ENCODE results near the gene OSBPL6. TPM values are rescaled to one million over a fixed set of nuclear protein-coding genes. Genes with fewer than 3 reads are reported as not detected.

The OSBPL6 gene
- total and polyA plus RNA-seq, 2 of the 13 experiments (the other 11 are each of a cell fraction or from before 2014, with no cell fraction given), result 0.03 to 0.11 TPM

DNA sequence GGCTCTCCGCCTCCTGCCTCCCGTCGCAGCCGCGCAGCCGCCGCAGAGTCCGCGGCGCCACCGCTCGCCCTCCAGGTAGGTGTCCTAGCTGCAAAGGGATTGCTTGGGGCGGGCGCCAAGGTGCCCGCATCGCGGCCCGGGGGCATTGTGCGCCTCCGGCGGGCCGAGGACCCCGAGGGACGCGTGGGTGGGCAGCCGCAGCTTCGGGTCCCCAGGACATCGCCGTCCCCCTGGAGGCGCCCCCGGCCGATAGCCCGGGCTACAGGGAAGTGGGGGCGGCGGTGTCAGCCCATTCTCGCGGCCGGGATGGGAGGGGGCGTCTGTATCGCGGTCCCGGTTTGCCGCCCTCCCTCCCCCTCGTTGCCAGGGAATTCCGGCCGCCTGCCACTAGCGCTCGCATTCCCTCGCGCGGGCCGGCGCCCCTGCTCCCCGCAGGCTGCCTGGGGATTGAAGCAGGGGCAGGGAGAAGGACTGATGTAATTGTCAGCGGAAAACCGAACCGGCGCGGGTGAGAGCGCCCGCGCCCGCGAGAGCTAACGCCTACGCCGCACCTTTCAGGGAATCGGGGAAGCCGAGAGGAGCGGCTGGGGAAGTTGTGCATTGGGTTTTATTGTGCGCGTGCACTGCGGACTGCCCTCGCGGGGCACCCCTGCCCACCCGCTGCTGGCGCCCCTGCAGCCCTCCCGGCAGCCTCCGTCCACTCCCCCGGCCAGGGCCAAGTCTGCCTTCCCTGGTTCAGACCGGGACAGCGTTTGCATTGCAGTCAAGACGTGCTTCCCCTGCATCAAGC, 483 bp downstream of the OSBPL6 start (continued):
- TF ChIP-seq ZSCAN21 (CRISPR knock-in tag; IDR thresholded peaks at IDR 0.05; ENCODE audit: borderline replicate concordance) (no peak), KLF11 (CRISPR knock-in tag; IDR thresholded peaks at IDR 0.05) (no peak), U2AF2 (IDR thresholded peaks at IDR 0.05; ENCODE audit: low read depth, low read length) (no peak), KMT2B (CRISPR knock-in tag; IDR thresholded peaks at IDR 0.05) (no peak), ZNF160 (CRISPR knock-in tag; IDR thresholded peaks at IDR 0.05) (no peak), ZNF564 (CRISPR knock-in tag; IDR thresholded peaks at IDR 0.05) (no peak), ZNF251 (CRISPR knock-in tag; IDR thresholded peaks at IDR 0.05) (no peak), ELF4 (CRISPR knock-in tag; IDR thresholded peaks at IDR 0.05; ENCODE audit: borderline replicate concordance) (no peak), PHF8 (CRISPR knock-in tag; IDR thresholded peaks at IDR 0.05) (0 out of 2 replicates have a peak, but pooled peaks have one; percentile 4), ZFY (CRISPR knock-in tag; IDR thresholded peaks at IDR 0.05) (0 out of 2 replicates have a peak, but pooled peaks have one; percentile 23), ARNT2 (CRISPR knock-in tag; IDR thresholded peaks at IDR 0.05; ENCODE audit: low read depth) (0 out of 2 replicates have a peak, but pooled peaks have one; percentile 15), ZNF331 (CRISPR knock-in tag; IDR thresholded peaks at IDR 0.05) (no peak), NRL (CRISPR knock-in tag; IDR thresholded peaks at IDR 0.05; ENCODE audit: borderline replicate concordance) (no peak; the same call in 1 of the 2 replicates), RARG (CRISPR knock-in tag; IDR thresholded peaks at IDR 0.05; ENCODE audit: low read depth) (no peak), MAX (IDR thresholded peaks at IDR 0.05) (0 out of 2 replicates have a peak, but pooled peaks have one; percentile 15), ESRRA (CRISPR knock-in tag; IDR thresholded peaks at IDR 0.05; ENCODE audit: low read depth) (no peak), MIER3 (CRISPR knock-in tag; IDR thresholded peaks at IDR 0.05; ENCODE audit: borderline replicate concordance) (no peak), MAZ (IDR thresholded peaks at IDR 0.05; ENCODE audit: borderline replicate concordance, low read depth, low read length) (no peak), MAZ (CRISPR knock-in tag; IDR thresholded peaks at IDR 0.05; ENCODE audit: low read depth) (peak; percentile 12; the same call in 1 of the 2 replicates), TBL1XR1 (IDR thresholded peaks at IDR 0.05; ENCODE audit: borderline replicate concordance, low read length, partially characterized antibody) (no peak), ZIK1 (CRISPR knock-in tag; IDR thresholded peaks at IDR 0.05; ENCODE audit: borderline replicate concordance, low read depth) (0 out of 2 replicates have a peak, but pooled peaks have one; percentile 4), ZNF234 (CRISPR knock-in tag; conservative IDR thresholded peaks at IDR 0.05) (no peak)
- TF ChIP-seq, protein P1, sequence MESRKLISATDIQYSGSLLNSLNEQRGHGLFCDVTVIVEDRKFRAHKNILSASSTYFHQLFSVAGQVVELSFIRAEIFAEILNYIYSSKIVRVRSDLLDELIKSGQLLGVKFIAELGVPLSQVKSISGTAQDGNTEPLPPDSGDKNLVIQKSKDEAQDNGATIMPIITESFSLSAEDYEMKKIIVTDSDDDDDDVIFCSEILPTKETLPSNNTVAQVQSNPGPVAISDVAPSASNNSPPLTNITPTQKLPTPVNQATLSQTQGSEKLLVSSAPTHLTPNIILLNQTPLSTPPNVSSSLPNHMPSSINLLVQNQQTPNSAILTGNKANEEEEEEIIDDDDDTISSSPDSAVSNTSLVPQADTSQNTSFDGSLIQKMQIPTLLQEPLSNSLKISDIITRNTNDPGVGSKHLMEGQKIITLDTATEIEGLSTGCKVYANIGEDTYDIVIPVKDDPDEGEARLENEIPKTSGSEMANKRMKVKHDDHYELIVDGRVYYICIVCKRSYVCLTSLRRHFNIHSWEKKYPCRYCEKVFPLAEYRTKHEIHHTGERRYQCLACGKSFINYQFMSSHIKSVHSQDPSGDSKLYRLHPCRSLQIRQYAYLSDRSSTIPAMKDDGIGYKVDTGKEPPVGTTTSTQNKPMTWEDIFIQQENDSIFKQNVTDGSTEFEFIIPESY (CRISPR knock-in tag; IDR thresholded peaks at IDR 0.05), result no peak
- TF ChIP-seq, protein P2, sequence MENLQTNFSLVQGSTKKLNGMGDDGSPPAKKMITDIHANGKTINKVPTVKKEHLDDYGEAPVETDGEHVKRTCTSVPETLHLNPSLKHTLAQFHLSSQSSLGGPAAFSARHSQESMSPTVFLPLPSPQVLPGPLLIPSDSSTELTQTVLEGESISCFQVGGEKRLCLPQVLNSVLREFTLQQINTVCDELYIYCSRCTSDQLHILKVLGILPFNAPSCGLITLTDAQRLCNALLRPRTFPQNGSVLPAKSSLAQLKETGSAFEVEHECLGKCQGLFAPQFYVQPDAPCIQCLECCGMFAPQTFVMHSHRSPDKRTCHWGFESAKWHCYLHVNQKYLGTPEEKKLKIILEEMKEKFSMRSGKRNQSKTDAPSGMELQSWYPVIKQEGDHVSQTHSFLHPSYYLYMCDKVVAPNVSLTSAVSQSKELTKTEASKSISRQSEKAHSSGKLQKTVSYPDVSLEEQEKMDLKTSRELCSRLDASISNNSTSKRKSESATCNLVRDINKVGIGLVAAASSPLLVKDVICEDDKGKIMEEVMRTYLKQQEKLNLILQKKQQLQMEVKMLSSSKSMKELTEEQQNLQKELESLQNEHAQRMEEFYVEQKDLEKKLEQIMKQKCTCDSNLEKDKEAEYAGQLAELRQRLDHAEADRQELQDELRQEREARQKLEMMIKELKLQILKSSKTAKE (CRISPR knock-in tag; IDR thresholded peaks at IDR 0.05; ENCODE audit: borderline replicate concordance), result peak; percentile 35; the same call in 1 of the 2 replicates
- TF ChIP-seq, protein P3, sequence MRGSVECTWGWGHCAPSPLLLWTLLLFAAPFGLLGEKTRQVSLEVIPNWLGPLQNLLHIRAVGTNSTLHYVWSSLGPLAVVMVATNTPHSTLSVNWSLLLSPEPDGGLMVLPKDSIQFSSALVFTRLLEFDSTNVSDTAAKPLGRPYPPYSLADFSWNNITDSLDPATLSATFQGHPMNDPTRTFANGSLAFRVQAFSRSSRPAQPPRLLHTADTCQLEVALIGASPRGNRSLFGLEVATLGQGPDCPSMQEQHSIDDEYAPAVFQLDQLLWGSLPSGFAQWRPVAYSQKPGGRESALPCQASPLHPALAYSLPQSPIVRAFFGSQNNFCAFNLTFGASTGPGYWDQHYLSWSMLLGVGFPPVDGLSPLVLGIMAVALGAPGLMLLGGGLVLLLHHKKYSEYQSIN (CRISPR knock-in tag; IDR thresholded peaks at IDR 0.05; ENCODE audit: borderline replicate concordance), result no peak
